Measurements from ENCODE around the gene GLI3. TPM values are rescaled to one million over a fixed set of nuclear protein-coding genes. Genes with fewer than 3 reads are reported as not detected.
"Not testable (repeated sequence)": the region's sequence is repeated elsewhere in the genome, so short reads cannot be mapped to it uniquely, and the experiment has no call there.

The GLI3 gene
- total RNA-seq, 1 donor from 2014 or later = 17.1 TPM

- DNase-seq (ENCODE audit: low spot score) = no peak
These were observed 24.4 kb downstream of the GLI3 start for GRCh38 chr7:42212541-42213090.

- DNase-seq (ENCODE audit: low spot score) = no peak
These were observed 25.1 kb downstream of the GLI3 start for GRCh38 chr7:42211938-42212337.

DNA sequence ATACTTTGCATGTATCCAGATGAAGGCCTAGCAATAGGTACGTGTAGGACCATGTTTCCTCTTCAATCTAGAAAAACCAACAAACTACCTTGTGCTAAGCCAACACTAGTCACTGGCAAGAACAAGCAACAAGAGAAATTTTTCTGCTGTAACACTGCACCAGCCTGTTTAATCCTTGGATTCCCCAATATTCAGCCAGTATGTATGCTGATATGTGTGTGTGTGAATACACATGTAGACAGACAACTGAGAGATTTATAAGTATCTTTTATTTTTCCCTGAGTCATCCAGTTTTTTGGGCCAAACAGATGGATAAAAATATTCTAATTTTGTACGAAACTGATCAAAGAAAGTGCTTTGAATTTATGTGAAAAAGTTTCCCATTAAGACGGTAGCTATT, 26.2 kb downstream of the GLI3 start:
- no peak for DNase-seq (ENCODE audit: low spot score)

DNA sequence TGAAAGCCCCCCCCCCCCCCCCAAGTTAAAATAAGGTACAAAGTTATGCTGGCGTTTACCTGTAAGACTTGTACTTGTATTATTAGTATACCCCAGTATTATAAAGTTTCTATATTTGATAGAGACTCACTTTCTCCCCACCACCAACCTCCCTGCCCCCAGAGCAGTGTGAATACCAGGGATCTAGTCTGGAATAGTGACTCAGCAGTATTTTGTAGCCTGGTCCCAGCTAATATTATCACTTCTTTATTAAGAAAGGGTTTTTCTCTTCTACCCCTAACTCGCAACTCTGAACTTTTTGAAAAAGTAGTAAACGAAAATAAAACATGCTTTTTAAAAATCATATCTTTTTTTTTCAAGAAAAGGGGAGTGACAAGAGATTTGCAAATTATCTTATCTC, 26.7 kb downstream of the GLI3 start:
- no peak for DNase-seq (ENCODE audit: low spot score)

- DNase-seq (ENCODE audit: low spot score) = not testable (repeated sequence)
These were observed 27.9 kb downstream of the GLI3 start for GRCh38 chr7:42209085-42209484.

- no peak for DNase-seq (ENCODE audit: low spot score)
These were observed 28.4 kb downstream of the GLI3 start for GRCh38 chr7:42208572-42208971.

DNA sequence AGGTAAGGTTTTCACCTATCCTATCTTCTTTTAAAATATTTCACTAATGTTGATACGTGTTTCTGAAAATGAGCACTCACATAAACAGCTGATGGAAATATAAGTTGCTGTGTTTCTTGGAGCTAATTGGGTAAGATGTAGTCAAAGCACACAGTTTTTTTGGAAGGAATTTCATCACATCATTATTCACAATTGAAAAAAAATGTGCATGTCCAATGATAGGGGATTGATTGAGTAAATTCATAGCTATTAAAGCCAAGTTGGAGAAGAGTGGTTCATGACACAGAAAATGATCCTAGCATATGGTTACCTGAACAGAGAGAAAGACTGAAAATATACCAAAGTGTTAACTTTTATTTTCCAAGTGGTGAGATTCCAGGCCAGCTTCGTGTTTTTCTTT, 29.6 kb downstream of the GLI3 start:
- DNase-seq (ENCODE audit: low spot score) = no peak

GRCh38 chr7:42203336-42203735, 33.7 kb downstream of the GLI3 start:
- no peak for DNase-seq (ENCODE audit: low spot score)

DNA sequence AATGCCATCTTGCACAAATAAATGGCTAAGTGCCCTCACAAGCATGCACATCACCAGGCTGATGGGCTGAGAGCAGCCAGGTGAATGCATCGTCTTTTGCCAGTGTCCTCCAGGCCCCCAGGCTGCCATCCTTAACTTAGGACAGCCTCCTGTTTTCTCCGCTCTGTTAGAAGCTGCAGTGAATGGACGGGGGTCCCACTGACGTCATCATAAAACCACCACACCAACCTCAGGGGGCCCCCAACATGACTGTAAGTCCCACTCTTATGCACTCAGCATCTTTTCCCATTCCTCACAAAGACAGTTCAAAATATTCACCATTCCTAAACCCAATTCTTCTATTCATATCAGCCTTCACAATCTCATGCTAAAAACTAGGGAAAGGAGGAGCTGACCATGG, 34.4 kb downstream of the GLI3 start:
- DNase-seq (ENCODE audit: low spot score) = no peak

DNA sequence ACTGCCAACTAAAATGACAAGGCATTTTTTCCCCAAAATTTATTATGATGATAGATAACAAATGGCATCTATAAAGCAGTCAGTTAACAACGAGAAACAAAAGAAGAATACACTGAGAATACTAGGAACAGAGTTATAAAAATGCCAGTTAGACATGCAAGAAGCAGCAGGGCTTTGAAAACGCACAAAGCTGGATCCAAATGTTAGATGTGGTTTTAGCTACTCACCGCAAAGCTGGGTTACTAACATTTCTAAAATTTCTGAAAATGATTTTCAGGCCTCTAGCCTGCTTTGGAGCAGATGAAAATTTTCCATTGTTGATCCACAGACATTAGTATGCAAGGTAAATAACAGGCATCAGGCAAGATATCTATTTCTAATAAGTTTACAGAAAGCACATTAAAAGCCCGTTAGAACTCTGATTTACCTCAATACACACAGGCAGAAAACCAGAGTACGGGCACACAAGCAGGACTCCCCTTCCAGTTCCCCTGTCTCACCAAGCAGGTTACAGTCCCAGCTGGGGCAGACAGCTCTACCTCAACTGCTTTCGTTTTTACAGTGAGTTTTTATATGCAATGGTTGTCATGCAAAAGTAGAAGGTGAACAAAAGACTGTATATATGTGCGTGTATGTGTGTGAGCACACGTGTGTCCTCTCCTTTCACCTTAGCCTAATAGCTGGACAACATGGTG, 37.9 kb downstream of the GLI3 start:
- peak; percentile 56 for DNase-seq (ENCODE audit: low spot score)

- DNase-seq (ENCODE audit: low spot score) = peak; percentile 36
These were observed 38.7 kb downstream of the GLI3 start for GRCh38 chr7:42198296-42198695.

DNA sequence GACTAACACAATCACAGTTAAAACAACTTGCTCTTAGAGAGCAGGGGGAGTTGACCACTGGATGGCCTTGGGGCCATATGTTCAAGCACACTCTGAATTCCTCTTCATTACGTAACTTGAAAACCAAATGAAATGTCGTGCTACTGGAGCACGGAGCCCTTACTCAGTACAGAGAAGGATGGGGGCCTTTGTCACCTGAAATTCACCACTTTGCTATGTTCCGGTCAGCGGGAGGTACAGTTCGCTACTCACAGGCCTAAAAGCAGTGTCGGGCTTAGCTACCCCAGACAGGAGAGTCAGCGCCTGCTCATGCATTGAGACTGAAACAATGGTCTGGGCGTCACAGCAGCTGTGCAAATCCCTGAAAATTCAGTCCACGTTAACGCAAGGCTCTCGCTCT, 39.6 kb downstream of the GLI3 start:
- no peak for DNase-seq (ENCODE audit: low spot score)

- no peak for DNase-seq (ENCODE audit: low spot score)
These were observed 42.8 kb downstream of the GLI3 start for GRCh38 chr7:42194238-42194637.

- peak; percentile 70 for DNase-seq (ENCODE audit: low spot score)
These were observed 43.4 kb downstream of the GLI3 start for GRCh38 chr7:42193471-42194129.

DNA sequence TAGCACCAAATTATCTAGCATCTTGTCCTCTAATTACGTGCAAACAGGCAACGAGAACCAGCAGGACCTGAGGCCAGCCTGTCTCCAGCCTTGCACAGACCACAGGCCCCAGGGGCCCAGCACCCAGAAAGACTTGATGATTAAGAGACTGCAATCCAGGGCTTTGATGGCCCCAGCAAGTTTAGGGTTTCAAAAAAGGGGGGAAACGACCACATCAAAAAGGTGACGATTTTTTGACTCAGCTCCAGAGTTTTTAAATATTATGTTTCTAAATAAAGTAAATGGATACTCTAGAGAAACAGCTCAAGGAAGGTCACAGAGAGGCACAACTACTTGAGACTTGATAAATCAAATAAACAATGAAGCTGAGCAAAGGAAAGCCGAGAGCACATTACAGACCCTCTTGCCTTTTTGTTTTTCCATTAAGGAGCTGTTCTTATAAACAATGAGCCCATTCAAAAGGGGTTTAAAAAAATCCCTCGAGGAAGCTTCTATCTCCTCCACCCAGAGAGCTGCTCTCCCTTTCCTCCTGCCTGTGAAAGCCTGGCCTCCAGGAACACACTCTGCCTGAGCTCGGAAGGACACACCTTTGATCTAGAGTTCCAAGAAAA, 44.1 kb downstream of the GLI3 start:
- DNase-seq (ENCODE audit: low spot score) = peak; percentile 47

DNA sequence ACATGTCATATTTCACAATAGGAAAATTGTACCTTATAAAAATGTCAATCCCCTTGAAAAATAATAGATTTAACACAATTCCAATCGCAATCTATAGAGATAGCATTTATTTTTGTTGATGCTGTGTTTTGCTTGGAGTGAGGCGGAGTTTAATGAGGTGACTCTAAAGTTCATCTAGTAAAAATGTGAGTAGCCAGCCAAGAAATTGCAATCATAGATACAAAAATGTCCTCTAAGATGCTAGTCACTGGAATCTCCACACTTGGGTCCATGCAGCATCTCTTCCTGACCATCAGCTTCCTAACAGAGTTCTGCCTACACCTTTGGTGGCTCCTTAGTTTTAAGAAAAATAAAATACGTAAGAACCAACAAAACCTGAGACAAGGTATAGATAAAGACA, 44.9 kb downstream of the GLI3 start:
- DNase-seq (ENCODE audit: low spot score) = no peak

- no peak for DNase-seq (ENCODE audit: low spot score)
These were observed 47.5 kb downstream of the GLI3 start for GRCh38 chr7:42189535-42189934.

GRCh38 chr7:42186151-42186550, 50.9 kb downstream of the GLI3 start:
- DNase-seq (ENCODE audit: low spot score) = no peak

- no peak for DNase-seq (ENCODE audit: low spot score)
These were observed 51.3 kb downstream of the GLI3 start for GRCh38 chr7:42185726-42186125.

DNA sequence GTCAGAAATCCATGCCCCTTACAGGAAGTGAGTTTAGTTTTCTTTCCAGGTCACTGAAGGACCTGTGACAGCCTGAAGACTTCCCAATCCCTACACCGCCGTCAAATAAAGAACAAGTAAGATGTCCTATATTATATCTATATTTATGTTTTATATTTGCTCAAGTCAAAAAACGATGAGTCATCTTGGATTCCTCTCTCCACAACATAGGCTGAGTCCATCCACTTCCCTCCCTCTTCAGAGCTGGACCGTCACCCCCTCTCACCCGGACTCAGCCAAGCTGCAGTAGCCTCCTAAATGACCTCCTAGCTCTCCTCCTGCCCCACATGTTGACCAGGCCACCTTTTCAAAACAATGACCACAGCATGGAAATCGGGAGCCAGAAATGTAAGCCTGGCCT, 53.5 kb downstream of the GLI3 start:
- DNase-seq (ENCODE audit: low spot score) = no peak

DNA sequence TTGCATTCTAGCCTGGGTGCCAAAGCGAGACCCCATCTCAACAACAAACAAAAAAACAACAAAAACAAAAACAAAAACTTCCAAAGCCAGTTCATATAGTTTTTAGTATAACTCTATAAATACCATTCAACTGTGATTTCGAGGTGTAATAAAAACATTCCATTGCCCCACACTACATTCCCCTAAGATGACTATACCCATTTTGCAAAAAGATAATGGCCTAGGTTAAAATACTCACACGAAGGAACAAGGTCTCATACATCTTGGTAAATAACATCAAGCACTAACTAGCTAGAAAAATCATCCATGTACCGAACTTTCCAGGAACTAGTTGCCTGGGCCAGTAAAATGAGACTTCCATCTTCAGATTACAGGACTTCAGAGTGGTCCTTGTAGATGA, 55.4 kb downstream of the GLI3 start:
- no peak for DNase-seq (ENCODE audit: low spot score)

DNA sequence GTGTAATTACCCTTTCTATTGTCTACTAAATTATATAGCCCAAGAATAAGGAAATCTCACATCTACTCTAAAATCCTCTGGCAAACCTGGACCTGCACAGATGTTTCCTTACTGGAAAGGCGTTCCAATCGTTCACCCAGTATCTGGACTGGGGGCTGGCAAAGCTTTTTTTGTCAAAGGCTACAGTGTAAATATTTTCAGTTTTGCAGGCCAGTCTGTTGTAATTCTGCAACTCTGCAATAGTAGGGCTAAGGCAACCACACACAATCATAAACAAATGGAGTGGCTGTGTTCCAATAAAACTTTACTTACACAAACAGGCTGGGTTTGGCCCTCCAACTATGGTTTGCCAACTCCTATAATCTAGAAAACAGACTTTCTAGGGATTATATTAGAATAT, 56.2 kb downstream of the GLI3 start:
- DNase-seq (ENCODE audit: low spot score) = no peak

DNA sequence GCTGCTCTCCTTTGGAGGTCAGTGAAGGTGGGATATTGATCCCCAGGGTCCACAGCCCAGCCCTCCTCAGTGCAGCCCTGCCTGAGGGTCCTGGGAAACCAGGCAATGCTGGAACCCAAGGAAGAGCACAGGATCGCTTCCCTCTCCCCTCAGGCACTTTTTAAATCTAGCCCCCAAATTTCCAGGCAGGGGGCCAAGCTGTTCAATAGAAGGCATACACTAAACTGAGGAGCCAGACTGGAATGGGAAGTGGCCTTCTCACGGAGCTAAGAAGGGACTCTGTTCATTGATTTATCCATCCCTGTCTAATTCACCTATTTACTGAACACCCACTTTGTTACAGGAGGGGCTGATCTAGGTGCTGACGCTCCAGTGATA, 60.3 kb downstream of the GLI3 start:
- no peak for DNase-seq (ENCODE audit: low spot score)
